ENCODE data around the gene RUFY3.
"Not testable (repeated sequence)": the region's sequence is repeated elsewhere in the genome, so short reads cannot be mapped to it uniquely, and the experiment has no call there.

The RUFY3 gene

DNA sequence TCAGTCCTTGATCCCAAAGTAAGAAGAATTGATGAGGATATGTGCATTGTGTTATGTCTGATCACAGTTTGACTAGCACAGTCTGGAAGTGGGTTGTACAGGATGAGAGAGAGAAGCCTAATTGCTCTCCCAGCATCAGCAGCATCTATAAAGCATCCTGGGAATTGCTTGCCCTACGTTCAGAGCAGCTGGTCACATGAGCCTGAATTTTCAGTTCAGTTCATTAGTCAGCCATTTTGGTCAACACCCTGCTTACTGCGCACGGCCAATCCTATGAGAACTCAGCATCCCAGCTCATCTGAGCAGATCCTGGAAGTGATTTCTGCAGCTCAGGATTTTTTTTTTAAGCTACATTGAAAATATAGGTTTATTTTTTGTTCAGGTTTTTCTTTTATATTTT, at the start of gene RUFY3:
TSS of gene RUFY3 (plus strand) at position 218 of the 400 bp plus-strand sequence. CDS start 610 bp downstream, outside the sequence.
- peak; percentile 83 for DNase-seq (ENCODE audit: low spot score)

DNA sequence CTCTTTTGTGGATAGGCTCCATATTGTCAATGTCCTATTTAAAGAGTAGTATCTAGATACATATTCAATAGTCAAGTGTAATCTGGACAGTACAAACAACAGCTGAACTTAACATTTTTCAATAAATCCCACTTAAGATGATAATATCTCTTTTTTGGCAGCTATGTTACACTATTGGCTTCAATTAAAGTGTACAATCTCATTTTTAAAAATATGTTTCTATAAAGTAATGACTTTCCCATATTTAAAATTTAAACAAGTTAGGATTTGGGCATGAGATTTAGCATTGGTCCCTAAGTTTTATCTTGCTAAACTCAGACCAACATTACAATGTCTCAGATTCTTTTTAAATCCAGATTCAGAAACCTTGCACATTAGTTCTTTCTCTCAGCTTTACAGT, 47.6 kb upstream of the RUFY3 start:
- DNase-seq (ENCODE audit: low spot score), result no peak

DNA sequence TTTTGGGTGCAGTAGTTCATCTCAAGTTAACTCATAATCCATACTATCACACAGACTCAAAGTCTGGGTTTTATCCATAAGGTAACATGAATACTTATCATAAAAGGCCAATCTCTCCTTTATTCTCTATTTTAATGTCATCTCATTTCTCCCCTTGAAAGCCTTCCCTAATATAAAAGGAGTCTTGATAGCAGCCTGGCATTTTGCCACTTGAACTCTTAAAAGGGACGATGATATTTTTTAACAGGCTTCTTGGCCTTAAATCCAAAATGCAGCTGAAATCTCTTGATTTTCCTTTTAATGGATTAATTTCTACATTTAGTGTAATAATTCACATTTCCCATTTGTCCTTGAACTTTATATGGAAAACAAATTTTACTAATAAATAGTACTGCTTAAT, 47.0 kb upstream of the RUFY3 start:
- DNase-seq (ENCODE audit: low spot score), result no peak

GRCh38 chr4:70676554-70677090, 45.1 kb upstream of the RUFY3 start:
- no peak for DNase-seq (ENCODE audit: low spot score)

DNA sequence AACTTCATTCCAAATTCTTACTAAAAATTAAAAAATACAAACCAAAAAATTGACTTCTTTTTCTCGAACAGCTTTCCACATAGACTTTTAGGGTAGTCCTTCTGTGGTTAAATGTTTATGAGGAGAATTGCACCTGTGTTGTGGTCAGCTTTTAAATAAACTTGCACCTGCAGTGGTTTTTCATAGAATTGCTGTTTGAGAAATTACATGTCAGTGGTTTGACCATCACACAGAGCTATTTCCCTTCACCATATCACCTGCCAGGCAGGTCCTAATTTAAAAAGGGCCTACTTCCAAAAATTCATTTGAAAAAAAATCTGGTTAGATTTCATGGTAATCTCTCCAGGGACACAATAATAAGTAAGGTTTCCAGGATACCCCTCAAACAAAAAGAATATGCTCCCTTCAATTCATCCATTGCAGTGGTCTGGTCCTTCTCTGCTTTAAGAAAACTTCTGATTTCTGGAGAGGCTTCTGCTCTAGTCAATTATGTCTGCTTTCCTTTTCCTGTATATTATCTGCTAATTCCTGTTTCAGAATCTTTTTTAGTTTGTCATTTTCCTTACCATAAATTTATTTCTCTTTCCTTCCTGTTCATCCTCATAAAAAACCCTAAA, 43.3 kb upstream of the RUFY3 start:
- no peak for DNase-seq (ENCODE audit: low spot score)

- no peak for DNase-seq (ENCODE audit: low spot score)
Observed at GRCh38 chr4:70680934-70681333, 40.8 kb upstream of the RUFY3 start.

DNA sequence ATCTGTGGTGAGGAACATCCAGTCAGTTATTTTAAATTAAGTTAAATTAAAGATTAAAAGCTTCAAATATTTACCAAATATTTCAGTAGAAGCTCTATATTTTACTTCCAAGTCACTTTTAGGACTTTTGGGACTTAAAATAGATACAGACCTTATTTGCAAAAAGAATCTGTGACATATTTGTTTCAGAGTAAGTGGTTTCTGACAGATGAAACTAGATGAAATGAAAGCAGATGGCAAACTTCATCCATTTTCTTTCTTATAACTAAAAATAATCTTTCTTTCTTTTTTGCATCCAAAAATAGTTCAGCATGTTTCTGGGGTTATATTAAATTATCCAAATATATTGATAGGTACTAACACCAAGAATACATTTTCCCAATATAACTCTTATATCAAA, 40.1 kb upstream of the RUFY3 start:
- no peak for DNase-seq (ENCODE audit: low spot score)

- DNase-seq (ENCODE audit: low spot score), result not testable (repeated sequence)
Observed at GRCh38 chr4:70682142-70682541, 39.6 kb upstream of the RUFY3 start.

- DNase-seq (ENCODE audit: low spot score), result no peak
Observed at GRCh38 chr4:70687392-70687791, 34.4 kb upstream of the RUFY3 start.

GRCh38 chr4:70687821-70688794, 33.7 kb upstream of the RUFY3 start, which contains the start of gene UTP3:
TSS of gene UTP3 (plus strand) at chr4:70688532. CDS start at chr4:70688678, 146 bp downstream.
- peak; percentile 90 for DNase-seq (ENCODE audit: low spot score)

DNA sequence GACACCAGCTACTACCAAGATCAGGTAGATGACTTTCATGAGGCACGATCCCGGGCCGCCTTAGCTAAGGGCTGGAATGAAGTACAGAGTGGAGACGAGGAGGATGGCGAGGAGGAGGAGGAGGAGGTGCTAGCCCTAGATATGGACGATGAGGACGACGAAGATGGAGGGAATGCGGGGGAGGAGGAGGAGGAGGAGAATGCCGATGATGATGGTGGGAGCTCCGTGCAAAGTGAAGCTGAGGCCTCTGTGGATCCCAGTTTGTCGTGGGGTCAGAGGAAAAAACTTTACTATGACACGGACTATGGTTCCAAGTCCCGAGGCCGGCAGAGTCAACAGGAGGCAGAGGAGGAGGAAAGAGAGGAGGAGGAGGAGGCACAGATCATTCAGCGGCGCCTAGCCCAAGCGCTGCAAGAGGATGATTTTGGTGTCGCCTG, 33.0 kb upstream of the RUFY3 start:
- DNase-seq (ENCODE audit: low spot score), result no peak

GRCh38 chr4:70691661-70692060, 30.1 kb upstream of the RUFY3 start:
- DNase-seq (ENCODE audit: low spot score), result no peak

- DNase-seq (ENCODE audit: low spot score), result not testable (repeated sequence)
Observed at GRCh38 chr4:70694633-70695032, 27.1 kb upstream of the RUFY3 start.

DNA sequence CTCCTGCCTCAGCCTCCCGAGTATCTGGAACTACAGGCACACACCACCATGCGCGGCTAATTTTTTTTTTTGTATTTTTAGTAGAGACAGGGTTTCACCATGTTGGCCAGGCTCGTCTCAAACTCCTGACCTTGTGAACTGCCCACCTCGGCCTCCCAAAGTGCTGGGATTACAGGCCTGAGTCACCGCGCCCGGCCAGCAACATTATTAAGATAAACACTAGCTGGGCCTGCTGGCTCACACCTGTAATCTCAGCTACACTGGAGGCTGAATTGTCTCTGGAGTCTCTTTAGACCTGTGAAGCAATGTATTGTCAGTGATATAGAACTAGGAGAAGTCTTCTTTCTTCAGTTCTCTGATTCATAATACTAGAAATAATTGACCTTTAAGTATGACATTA, 23.3 kb upstream of the RUFY3 start:
- DNase-seq (ENCODE audit: low spot score), result not testable (repeated sequence)

- no peak for DNase-seq (ENCODE audit: low spot score)
Observed at GRCh38 chr4:70700712-70701111, 21.1 kb upstream of the RUFY3 start.

GRCh38 chr4:70701271-70701670, 20.5 kb upstream of the RUFY3 start:
- no peak for DNase-seq (ENCODE audit: low spot score)

- not testable (repeated sequence) for DNase-seq (ENCODE audit: low spot score)
Observed at GRCh38 chr4:70702592-70702991, 19.2 kb upstream of the RUFY3 start.

DNA sequence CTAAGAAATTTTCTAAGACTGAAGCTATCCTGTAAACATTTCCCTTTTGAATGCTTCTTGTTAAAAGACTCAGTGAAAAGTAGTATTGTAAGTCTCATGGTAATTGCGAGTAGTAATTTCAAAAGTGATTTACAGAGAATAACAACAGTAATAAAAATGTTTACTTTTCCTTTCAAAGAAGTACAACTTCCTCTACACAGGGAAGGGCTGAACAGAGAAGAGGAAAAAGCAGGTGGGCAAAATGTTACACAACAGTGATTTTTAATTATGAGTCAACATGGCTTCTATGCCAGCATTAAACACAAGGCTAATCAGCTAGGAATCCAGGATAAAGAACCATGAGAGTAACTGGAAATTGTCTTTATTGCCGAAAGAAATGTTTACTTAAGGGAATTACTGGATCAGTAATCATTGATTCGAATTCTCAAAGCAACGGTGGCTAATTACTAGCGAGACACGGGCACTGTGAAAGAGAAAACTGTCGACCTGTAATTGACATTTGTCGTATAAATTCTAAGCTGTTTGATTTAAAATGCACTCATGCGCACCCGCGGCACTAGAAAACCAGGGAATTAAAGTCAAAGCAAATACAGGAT, 18.0 kb upstream of the RUFY3 start:
- DNase-seq (ENCODE audit: low spot score), result peak; percentile 47

GRCh38 chr4:70704215-70704930, 17.4 kb upstream of the RUFY3 start:
- peak; percentile 82 for DNase-seq (ENCODE audit: low spot score)

DNA sequence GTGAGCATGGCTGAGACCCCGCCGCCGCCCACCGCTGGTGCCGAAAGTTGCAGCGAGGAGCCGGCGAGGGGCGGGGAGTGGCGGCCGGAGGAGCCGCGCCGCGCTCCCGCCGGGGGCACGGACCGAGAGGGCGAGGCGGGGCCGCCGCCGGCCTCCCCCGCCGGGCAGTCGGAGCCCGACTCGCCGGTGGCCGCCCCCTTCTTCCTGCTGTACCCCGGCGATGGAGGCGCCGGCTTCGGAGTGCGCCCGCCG, 16.9 kb upstream of the RUFY3 start:
- peak; percentile 39 for DNase-seq (ENCODE audit: low spot score)

DNA sequence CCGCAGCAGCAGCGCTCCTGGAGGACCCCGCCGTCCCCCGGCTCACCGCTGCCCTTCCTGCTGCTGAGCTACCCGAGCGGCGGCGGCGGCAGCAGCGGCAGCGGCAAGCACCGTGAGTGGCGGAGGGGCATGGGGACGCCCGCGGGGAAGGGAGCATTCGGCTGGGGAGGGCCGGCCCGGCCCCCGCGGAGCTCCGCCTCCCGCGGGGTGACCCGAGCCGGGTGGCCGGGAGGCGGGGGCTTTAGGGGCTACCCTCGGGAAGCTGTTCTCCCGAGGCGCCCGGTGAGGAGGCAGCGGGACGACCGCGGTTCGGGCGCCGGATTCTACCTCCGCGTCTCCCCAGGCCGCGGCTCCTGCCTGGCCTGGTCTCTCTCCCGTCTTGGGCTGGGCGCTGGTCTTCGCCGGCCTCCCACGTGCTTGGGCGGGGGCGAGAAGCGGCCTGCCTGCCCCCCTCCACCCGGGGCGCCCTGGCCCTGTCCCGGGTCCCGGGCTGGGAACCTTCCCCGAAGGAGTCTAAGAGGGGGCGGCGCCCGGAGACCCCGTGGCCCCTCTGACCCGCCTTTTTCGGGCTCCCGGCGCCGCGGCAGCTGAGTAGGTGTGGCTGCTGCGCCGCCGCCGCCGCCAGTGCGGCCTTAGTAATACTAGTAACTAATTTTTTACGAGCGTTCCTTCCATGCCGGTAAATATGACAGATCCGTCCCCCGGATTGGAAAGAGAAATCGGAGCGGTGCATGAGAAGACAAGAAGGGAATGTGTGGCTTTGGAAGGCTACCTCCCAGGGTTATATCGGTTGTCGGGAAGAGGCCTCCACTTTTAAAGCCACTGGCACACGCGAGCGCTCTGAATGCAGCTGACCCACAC, 16.4 kb upstream of the RUFY3 start:
- peak; percentile 81 for DNase-seq (ENCODE audit: low spot score)
